ENCODE results near the gene LRG1. TPM values are rescaled to one million over a fixed set of nuclear protein-coding genes. Genes with fewer than 3 reads are reported as not detected.

Gene LRG1
- total and polyA plus RNA-seq, 10 of the 15 experiments (the other 5 are each of a cell fraction or from before 2014, with no cell fraction given), result 0.29 to 4.7 (median 0.58) TPM

GRCh38 chr19:4571305-4571917, 31.6 kb upstream of the LRG1 start:
- H3K27me3 ChIP-seq (replicated peaks in 1 of 2; ENCODE audit: control insufficient read depth in 2 of 2, insufficient read depth in 2 of 2, low read length in 1 of 2), result no peaks in the 10 kb centered on the region
- no peak overlapping the region for H3K4me3 ChIP-seq
- H3K4me1 ChIP-seq (ENCODE audit: control insufficient read depth, insufficient read depth, low read length), result no peaks in the 10 kb centered on the region
- H2AFZ ChIP-seq (ENCODE audit: control insufficient read depth, low read depth, low read length), result no peak overlapping the region
- POLR2A ChIA-PET, result interaction anchor here (1.1 kb wide), 1 partner anchor 63 kb away, joined by 3 read pairs; no protein-coding TSS in a partner anchor
- H3K36me3 ChIP-seq (ENCODE audit: control insufficient read depth in 2 of 2, insufficient read depth in 2 of 2, low read length in 1 of 2), result no peaks in the 10 kb centered on the region
- SMC1A ChIA-PET (ENCODE audit: uncharacterized antibody, unreplicated experiment), result interaction anchor here (1.9 kb wide), 1 partner anchor 65 kb away, joined by 5 read pairs; no protein-coding TSS in a partner anchor
- no peak overlapping the region for H3K27ac ChIP-seq (ENCODE audit: control insufficient read depth, insufficient read depth)
- TF ChIP-seq CBFB (IDR thresholded peaks at IDR 0.05; ENCODE audit: low read depth) (no peak), CBX5 (IDR thresholded peaks at IDR 0.05; ENCODE audit: low read depth) (no peak), HDAC2 (IDR thresholded peaks at IDR 0.05) (no peak), ZNF384 (IDR thresholded peaks at IDR 0.05; ENCODE audit: borderline replicate concordance, low read depth, low read length) (no peak), MTA3 (IDR thresholded peaks at IDR 0.05; ENCODE audit: borderline replicate concordance, low read length) (no peak), HDGF (IDR thresholded peaks at IDR 0.05) (no peak), SREBF1 (IDR thresholded peaks at IDR 0.05; ENCODE audit: low read length) (no peak), NRF1 (conservative IDR thresholded peaks at IDR 0.05; ENCODE audit: low read depth, low read length) (no peak), RB1 (IDR thresholded peaks at IDR 0.05; ENCODE audit: borderline replicate concordance) (no peak), CEBPB (IDR thresholded peaks at IDR 0.05; ENCODE audit: borderline replicate concordance in 1 of 2, low read depth in 2 of 2, low read length in 2 of 2) (no peak)
- no peak overlapping the region for H3K9ac ChIP-seq (ENCODE audit: control insufficient read depth, insufficient read depth, low read length)
- RAD21 ChIA-PET (ENCODE audit: unreplicated experiment), result interaction anchor here (1.9 kb wide), 1 partner anchor 65 kb away, joined by 6 read pairs; no protein-coding TSS in a partner anchor
- WGBS (ENCODE audit: insufficient coverage, insufficient replicate concordance, low lambda C conversion rate, missing lambda C conversion rate), result 48% methylated on average over 19 of the region's 22 CpGs
- FAIRE-seq (no peak), ATAC-seq (no peak), DNase-seq (ENCODE audit: low read depth, low spot score) (no peak)
- BruUV-seq (replicated peaks), result no TSS peak
- H3K79me2 ChIP-seq (ENCODE audit: control insufficient read depth, insufficient read depth, low read length), result no peaks in the 10 kb centered on the region
- H3K9me3 ChIP-seq (replicated peaks; ENCODE audit: control insufficient read depth, insufficient read depth, low read length), result no peaks in the 10 kb centered on the region
- CTCF ChIA-PET, result interaction anchor here (1.2 to 10.1 kb wide), 3 partner anchors 62 to 97 kb away, joined by 3 to 94 read pairs (median 5); no protein-coding TSS in a partner anchor
- H3K4me2 ChIP-seq (ENCODE audit: control insufficient read depth, insufficient read depth), result no peak overlapping the region
- intact Hi-C loops (cut with micrococcal nuclease; ENCODE audit: unreplicated experiment), result no loop called here
- no peaks in the 10 kb centered on the region for H4K20me1 ChIP-seq (ENCODE audit: control insufficient read depth, insufficient read depth)
- in situ Hi-C loops (cut with MboI), result no loop called here
